A673 (cell line): ENCODE results near the gene DUSP6. TPM values are rescaled to one million over a fixed set of nuclear protein-coding genes. Genes with fewer than 3 reads are reported as not detected.

ENCODE experiments used
- BruUV-seq: library from RNA; stranded (reverse); fragments of 400-500 nt; replicated peaks from 2 replicates; lab custom pipeline; 2021; lab: Mats Ljungman, UMichigan
- CTCF ChIA-PET: fragments of 300-600 bp; sonication (Branson Sonifier 250); formaldehyde crosslinking; loops from one replicate; lab custom pipeline; 2022; ENCODE audit warnings: antibody characterized with exemption; lab: Charles Lee
- POLR2A ChIA-PET: fragments of 300-600 bp; sonication (Branson Sonifier 250); formaldehyde crosslinking; loops from one replicate; lab custom pipeline; 2022; ENCODE audit warnings: antibody characterized with exemption; ENCODE audit not compliant: low non-redundant PET; lab: Charles Lee
- DNase-seq: peaks from one replicate; pipeline ENCODE4 v3.0.0-alpha.2; 2015; ENCODE audit warnings: low spot score
- H3K27ac ChIP-seq: fragments of 200-600 bp; sonication (generic); 2 replicates; pipeline ENCODE4 v1.5.1; 2016; ENCODE audit warnings: mixed run types, low read depth, mild to moderate bottlenecking, mixed read lengths, antibody characterized with exemption, low read length; ENCODE audit not compliant: poor library complexity, severe bottlenecking
- H3K27me3 ChIP-seq: fragments of 200-600 bp; sonication (generic); replicated peaks from 2 replicates; pipeline ENCODE4 v1.6.1; 2017; ENCODE audit warnings: mixed run types, low read depth, mild to moderate bottlenecking, mixed read lengths, antibody characterized with exemption, low read length; ENCODE audit not compliant: insufficient read depth, poor library complexity
- H3K36me3 ChIP-seq: fragments of 200-600 bp; sonication (generic); 2 replicates; pipeline ENCODE4 v1.6.1; 2016; ENCODE audit warnings: mixed run types, mild to moderate bottlenecking, mixed read lengths, antibody characterized with exemption, low read length; ENCODE audit not compliant: insufficient read depth, poor library complexity, severe bottlenecking
- H3K4me1 ChIP-seq: fragments of 200-600 bp; sonication (generic); 2 replicates; pipeline ENCODE4 v1.6.1; 2017; ENCODE audit warnings: mixed run types, mild to moderate bottlenecking, mixed read lengths, antibody characterized with exemption, low read length; ENCODE audit not compliant: insufficient read depth, poor library complexity, severe bottlenecking
- H3K4me3 ChIP-seq: fragments of 200-600 bp; sonication (generic); 2 replicates; pipeline ENCODE4 v1.5.1; 2016; ENCODE audit warnings: low read depth, mixed run types, mild to moderate bottlenecking, mixed read lengths, low read length; ENCODE audit not compliant: poor library complexity, severe bottlenecking
- H3K9me3 ChIP-seq: fragments of 200-600 bp; sonication (generic); 2 replicates; pipeline ENCODE4 v1.6.1; 2016; ENCODE audit warnings: mixed run types, low read depth, mild to moderate bottlenecking, mixed read lengths, antibody characterized with exemption, low read length; ENCODE audit not compliant: poor library complexity, severe bottlenecking
- EZH2 ChIP-seq: fragments of 200-600 bp; sonication (generic); IDR thresholded peaks from 2 replicates; pipeline ENCODE4 v1.6.1; 2017; ENCODE audit warnings: borderline replicate concordance, low read depth, mild to moderate bottlenecking, mixed read lengths, antibody characterized with exemption, low read length; ENCODE audit not compliant: poor library complexity, severe bottlenecking
- intact Hi-C: fragments of 100-400 bp; cut with micrococcal nuclease; formaldehyde crosslinking; loops from one replicate; pipeline ENCODE4 v1.10.0; 2022; ENCODE audit not compliant: unreplicated experiment
- total RNA-seq: library from RNA; stranded (reverse); gene quantifications from 2 replicates; pipeline ENCODE4 v1.2.3, GENCODE V29; 2021
- TF ChIP-seq, protein P1 (sequence below): fragments of 300-800, 200-600 bp; sonication (generic); conservative IDR thresholded peaks from 2 replicates; pipeline ENCODE4 v1.5.1; 2017; ENCODE audit warnings: low read depth, mild to moderate bottlenecking, antibody characterized with exemption, low read length, moderate library complexity, mixed read lengths

DUSP6 gene
- total RNA-seq, 1 experiment from 2014 or later: 226 TPM

DNA sequence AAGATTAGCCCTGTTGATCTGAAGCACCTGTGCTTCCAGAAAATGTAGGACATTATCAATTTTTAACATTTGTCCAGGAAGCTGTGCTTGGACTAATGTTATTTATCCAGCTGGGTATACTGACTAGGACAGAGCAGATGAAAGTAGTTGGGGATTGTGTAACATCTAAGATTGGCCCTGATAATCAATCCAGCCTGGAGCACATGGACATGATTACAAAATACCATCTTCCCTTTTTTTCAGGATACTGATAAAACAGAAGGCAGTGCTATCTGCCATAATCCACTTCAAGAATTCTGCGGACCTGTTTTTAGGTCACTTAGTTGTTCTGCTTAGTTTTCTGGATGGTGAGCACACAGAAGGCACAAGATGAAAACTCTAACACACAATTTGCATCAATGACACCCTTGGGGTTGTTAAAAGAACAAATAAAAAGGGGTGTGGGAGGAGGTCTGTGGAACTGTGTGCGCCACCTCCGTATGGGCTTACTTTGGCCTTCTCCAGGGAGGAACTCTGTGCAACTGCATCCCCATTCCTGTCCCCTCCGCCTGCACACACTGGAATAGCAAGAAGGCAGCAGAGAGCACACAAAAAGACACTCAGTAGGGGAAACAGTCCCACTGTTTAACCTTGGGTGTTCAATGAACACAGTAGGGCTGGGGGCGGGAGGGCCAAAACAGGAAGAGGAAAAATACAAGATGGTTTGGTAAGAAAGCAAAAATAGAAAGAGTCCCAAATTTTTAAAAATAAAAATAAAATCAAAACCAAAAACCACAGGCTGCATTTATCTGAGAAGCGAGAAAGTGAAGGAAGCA is 31.1 kb upstream of the DUSP6 start:
- DNase-seq: peak; percentile 52
- BruUV-seq: TSS peak; percentile 81
- no peaks in the 10 kb centered on the region for H3K9me3 ChIP-seq
- TF ChIP-seq EZH2: no peak
- TF ChIP-seq, protein P1, sequence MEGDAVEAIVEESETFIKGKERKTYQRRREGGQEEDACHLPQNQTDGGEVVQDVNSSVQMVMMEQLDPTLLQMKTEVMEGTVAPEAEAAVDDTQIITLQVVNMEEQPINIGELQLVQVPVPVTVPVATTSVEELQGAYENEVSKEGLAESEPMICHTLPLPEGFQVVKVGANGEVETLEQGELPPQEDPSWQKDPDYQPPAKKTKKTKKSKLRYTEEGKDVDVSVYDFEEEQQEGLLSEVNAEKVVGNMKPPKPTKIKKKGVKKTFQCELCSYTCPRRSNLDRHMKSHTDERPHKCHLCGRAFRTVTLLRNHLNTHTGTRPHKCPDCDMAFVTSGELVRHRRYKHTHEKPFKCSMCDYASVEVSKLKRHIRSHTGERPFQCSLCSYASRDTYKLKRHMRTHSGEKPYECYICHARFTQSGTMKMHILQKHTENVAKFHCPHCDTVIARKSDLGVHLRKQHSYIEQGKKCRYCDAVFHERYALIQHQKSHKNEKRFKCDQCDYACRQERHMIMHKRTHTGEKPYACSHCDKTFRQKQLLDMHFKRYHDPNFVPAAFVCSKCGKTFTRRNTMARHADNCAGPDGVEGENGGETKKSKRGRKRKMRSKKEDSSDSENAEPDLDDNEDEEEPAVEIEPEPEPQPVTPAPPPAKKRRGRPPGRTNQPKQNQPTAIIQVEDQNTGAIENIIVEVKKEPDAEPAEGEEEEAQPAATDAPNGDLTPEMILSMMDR: no peak
- H3K27ac ChIP-seq: peak overlapping the region; percentile 92
- intact Hi-C loops: loop anchor here (2.0 kb wide), 1 partner anchor 31 kb away; the partner anchor contains the start of gene DUSP6
- ChIA-PET POLR2A (interaction anchor here (0.6 to 1.2 kb wide), 3 partner anchors 29 to 128 kb away, joined by 3 read pairs; no protein-coding TSS in a partner anchor), CTCF (no interaction called here)
- H3K4me3 ChIP-seq: peak overlapping the region; percentile 9
- H3K4me1 ChIP-seq: peaks cover 58% of the 10 kb centered on the region
- no peaks in the 10 kb centered on the region for H3K27me3 ChIP-seq
- H3K36me3 ChIP-seq: no peaks in the 10 kb centered on the region

DNA sequence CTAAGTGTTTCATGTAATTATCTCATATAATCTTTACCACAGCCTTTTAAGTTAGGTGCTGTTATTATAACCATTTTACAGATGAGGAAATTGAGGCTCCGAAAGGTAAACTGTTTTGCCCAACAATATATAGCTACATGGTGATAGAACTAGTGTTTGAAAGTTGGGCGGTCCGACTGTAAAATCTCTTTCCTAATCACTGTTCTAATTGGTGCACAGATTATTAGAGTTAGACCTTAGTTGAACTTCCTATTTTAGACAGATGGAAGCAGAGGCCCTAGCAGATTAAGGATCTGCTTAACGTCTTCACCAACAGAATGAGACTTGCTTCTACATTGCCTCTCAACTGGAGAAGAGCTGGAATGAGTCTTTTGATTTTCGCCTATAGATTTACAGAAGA is 30.0 kb upstream of the DUSP6 start:
- no peaks in the 10 kb centered on the region for H3K36me3 ChIP-seq
- intact Hi-C loops: no loop called here
- H3K9me3 ChIP-seq: no peaks in the 10 kb centered on the region
- BruUV-seq: no TSS peak
- TF ChIP-seq, protein P1: no peak
- no peak for TF ChIP-seq EZH2
- POLR2A ChIA-PET: no interaction called here
- H3K27me3 ChIP-seq: no peaks in the 10 kb centered on the region
- no peak overlapping the region for H3K4me3 ChIP-seq
- CTCF ChIA-PET: no interaction called here
- H3K4me1 ChIP-seq: peaks cover 53% of the 10 kb centered on the region
- no peak for DNase-seq
- peak overlapping the region; percentile 92 for H3K27ac ChIP-seq

DNA sequence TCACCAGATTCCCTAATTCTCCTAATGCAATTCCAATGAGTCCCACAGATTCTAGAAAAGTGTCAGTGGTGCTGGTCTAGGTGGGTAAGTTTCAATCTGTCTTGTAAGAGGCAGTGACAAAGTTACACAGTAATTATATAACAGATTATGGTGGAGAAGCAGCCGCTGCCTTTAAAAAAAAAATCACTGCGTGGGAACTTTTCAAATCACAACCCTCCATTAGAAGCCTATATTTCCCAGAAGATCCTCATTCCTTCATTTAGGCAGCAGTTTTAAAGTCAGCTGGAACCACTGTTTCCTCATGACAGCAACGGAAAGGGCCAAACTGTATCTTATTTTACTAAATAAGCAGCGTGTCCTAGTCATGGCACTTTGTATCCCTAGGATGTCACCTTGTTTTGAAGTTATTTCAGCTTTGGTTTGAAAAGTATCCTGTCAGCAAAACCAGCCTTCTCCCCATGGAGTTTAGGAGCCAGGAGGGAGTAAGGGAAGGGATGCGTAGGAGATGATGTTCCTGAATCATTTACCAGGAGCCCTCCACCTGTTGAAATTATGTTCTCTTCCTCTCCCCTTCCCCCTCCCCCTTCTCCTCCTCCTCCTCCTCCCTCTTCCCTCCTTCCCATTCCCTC is 27.7 kb upstream of the DUSP6 start:
- Histone ChIP-seq H3K27ac (no peak overlapping the region), H3K4me1 (peaks cover 39% of the 10 kb centered on the region), H3K9me3 (no peaks in the 10 kb centered on the region), H3K36me3 (no peaks in the 10 kb centered on the region), H3K4me3 (no peak overlapping the region), H3K27me3 (no peaks in the 10 kb centered on the region)
- CTCF ChIA-PET: no interaction called here
- BruUV-seq: no TSS peak
- intact Hi-C loops: no loop called here
- TF ChIP-seq EZH2: no peak
- TF ChIP-seq, protein P1: no peak
- no peak for DNase-seq
- POLR2A ChIA-PET: no interaction called here
